ENCODE results near the gene USF1.

The USF1 gene

DNA sequence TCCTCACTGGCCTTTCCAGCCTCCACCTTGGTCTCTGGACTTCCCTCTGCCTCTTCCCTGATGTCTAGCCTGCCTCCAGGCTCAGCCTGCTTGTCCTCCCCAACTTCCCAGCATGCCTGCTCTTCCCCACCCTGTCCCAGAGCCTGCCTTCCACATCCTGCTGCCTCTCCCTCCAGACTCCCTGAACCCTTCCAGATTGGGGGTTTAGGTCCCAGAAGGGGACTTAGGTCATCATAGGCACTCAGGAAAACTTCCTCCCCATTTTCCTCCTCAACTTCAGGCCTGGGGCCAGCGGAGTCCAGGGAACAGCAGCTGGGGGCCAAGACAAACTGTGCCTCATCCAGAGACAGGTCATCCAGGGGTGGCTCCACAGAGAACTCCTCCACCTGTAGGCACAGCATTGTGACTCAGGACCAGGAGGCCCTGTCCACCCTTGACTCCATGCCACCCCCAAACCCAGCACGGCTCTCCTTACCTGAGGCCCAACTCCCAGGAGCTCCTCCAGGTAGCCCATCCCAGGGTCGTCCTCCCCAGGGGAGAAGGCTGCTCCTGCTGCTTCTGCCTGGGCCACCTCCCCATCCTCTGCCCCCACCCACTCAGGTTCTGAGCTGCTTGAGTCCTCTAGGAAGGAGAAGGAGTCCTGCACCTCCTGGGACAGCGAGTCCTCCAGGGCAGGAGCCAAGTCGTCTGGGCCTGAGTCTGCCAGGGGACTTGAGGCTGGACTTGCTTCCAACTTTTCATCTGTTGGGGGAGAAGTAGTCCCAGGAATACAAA, 3.4 kb upstream of the USF1 start:
- no peak for DNase-seq (ENCODE audit: low spot score)
- no peak for TF ChIP-seq CTCF (IDR thresholded peaks at IDR 0.05; ENCODE audit: borderline replicate concordance, control extremely low read depth, extremely low read depth, insufficient read depth, missing control alignments)
- in situ Hi-C loops (cut with MboI; ENCODE audit: low sequenced_read_pairs, unreplicated experiment), result no loop called here

DNA sequence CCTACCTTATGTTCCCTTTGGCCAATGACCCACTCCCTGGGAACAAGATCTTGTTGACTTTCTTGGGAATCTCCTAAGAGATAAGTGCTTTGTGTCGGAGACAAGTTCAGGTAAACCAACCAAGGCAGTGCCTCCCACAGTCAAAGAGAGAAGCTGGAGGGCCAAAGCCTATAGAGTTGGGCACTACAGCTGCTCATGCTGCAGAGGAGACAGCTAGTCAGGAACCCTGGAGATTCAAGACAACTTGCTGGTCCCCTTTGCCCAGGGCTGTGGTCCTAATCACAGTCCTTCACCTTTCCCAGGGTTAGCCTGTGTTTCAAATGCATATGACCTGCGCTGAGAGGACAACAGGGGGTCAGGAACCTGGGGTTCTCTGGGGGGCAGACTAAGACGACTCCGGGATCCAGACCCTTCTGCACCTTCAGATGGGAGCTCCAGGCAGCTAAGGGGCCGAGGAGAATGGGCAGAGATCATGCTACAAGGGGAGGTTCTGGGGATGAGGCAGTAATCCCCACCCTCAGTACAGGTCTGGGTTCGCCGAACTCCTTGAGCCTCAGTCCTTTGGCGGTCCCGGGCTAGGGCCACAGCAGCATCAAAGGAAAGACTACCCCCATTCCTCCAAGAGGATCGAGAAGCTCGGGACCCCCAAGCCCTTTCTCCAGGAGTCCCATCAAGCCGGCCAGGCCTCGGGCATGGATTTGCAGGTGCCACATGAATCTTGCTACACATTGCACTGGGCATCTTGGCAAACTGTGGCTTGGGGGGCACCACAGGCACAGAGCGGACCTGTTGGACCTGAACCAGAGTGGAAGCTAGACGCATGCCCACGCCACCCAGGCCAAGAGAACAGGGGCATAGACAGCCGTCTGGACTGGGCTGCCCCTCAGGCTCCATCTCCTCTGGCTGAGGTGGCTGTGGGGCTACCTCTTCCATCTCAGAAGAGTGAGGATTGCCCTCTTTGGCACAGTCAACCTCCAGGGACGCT, 2.0 kb upstream of the USF1 start:
- TF ChIP-seq CTCF (IDR thresholded peaks at IDR 0.05; ENCODE audit: borderline replicate concordance, control extremely low read depth, extremely low read depth, insufficient read depth, missing control alignments), result no peak
- in situ Hi-C loops (cut with MboI; ENCODE audit: low sequenced_read_pairs, unreplicated experiment), result no loop called here
- no peak for DNase-seq (ENCODE audit: low spot score)

DNA sequence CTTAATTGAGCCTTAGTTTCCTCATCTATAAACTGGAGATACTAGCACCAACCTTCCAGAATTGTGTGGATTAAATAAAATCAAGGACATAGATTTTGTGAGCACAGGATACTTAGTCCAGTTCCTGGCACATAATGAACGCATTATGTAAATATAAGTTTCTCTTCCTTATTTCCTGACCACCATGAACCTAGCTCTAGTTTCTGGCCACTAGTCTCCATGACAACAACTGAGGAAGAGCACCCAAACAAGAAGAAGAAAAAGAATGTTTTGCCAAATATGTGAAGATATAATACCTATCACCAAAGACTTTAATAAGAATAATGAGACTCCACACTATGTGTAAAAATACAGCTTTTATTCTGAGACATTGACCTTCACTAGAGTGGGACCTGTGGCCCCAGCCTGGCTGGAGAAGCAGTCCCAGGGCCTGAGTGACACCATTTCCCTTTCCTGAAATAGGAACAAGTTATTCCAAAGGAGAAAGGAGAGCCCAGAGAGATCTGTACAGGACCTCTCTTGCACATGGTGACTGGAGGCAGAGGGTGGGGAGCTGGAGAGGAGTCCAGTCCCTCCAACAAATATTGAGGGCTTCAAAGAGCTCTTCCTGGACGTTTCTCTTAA, 940 bp upstream of the USF1 start:
- in situ Hi-C loops (cut with MboI; ENCODE audit: low sequenced_read_pairs, unreplicated experiment), result no loop called here
- peak; percentile 80 for DNase-seq (ENCODE audit: low spot score)
- TF ChIP-seq CTCF (IDR thresholded peaks at IDR 0.05; ENCODE audit: borderline replicate concordance, control extremely low read depth, extremely low read depth, insufficient read depth, missing control alignments), result no peak

DNA sequence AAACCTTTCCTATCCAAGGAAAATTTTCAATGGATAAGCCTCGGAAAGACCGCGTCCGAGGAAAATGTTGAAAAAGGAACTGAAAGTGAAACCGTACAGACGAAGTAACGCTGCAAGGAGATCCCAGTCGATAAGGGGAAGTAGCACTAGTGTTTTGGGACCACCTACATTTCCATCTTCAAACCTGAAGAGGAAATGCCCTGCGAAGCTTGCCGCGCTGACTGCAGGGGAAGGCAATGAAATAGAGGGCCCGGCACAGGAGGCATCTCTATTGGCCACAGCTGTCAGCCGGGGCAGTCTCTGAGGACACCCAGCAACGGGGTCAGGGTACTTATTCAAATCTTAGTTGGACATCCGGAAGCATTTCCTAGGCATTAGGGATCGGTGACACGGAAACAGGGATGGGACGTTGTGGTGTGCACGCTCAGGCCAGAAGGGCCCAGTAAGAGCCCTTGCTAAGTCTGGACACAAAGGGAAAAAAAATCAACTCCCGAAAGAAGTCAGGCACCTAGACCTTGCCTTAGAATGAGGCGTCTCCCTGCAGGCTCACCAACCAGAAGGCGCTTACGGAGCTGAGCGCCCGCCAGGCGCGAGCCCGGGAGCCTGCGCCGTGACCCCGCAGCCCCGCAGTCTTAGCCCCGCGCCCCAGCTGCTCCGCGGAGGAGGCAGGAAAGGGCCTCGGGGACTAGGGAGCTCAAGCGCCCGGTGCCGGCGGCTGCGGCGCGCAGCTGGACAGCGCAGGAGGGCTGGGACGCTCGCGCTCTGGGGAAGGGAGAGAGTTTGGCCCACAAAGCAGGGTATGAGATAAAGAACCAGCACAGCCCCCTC, 655 bp downstream of the USF1 start:
- in situ Hi-C loops (cut with MboI; ENCODE audit: low sequenced_read_pairs, unreplicated experiment), result no loop called here
- DNase-seq (ENCODE audit: low spot score), result peak; percentile 74
- no peak for TF ChIP-seq CTCF (IDR thresholded peaks at IDR 0.05; ENCODE audit: borderline replicate concordance, control extremely low read depth, extremely low read depth, insufficient read depth, missing control alignments)

- in situ Hi-C loops (cut with MboI; ENCODE audit: low sequenced_read_pairs, unreplicated experiment), result no loop called here
- no peak for TF ChIP-seq CTCF (IDR thresholded peaks at IDR 0.05; ENCODE audit: borderline replicate concordance, control extremely low read depth, extremely low read depth, insufficient read depth, missing control alignments)
- DNase-seq (ENCODE audit: low spot score), result no peak
These were observed 1.3 kb downstream of the USF1 start for GRCh38 chr1:161044535-161044907.
